ENCODE measurements around the gene PIM3.
A peak's percentile ranks its signal among the peaks of the same experiment; 100 is the strongest.

PIM3 gene

GRCh38 chr22:49992921-49993648 is 32.5 kb downstream of the PIM3 start:
- peak; percentile 6 for DNase-seq

GRCh38 chr22:49993649-49994360 is 33.2 kb downstream of the PIM3 start:
- no peak for DNase-seq

- no peak for DNase-seq
Observed at GRCh38 chr22:49994361-49995040, 33.9 kb downstream of the PIM3 start.

GRCh38 chr22:49995041-49995360 is 34.4 kb downstream of the PIM3 start:
- DNase-seq, result no peak

- DNase-seq, result no peak
Observed at GRCh38 chr22:49995361-49996118, 35.0 kb downstream of the PIM3 start.

- no peak for DNase-seq
Observed at GRCh38 chr22:49996119-49996517, 35.5 kb downstream of the PIM3 start.

GRCh38 chr22:49996518-49997250 is 36.1 kb downstream of the PIM3 start:
- DNase-seq, result no peak

GRCh38 chr22:49997251-49997599 is 36.7 kb downstream of the PIM3 start:
- DNase-seq, result peak; percentile 10

GRCh38 chr22:49997932-49998717 is 37.6 kb downstream of the PIM3 start:
- DNase-seq, result no peak

- DNase-seq, result no peak
Observed at GRCh38 chr22:49998718-49999062, 38.1 kb downstream of the PIM3 start.

GRCh38 chr22:49999063-49999945 is 38.7 kb downstream of the PIM3 start:
- DNase-seq, result no peak

GRCh38 chr22:49999946-50000586 is 39.5 kb downstream of the PIM3 start:
- no peak for DNase-seq

- DNase-seq, result no peak
Observed at GRCh38 chr22:50000587-50001387, 40.2 kb downstream of the PIM3 start.

- peak; percentile 13 for DNase-seq
Observed at GRCh38 chr22:50001388-50002231, 41.0 kb downstream of the PIM3 start.

- DNase-seq, result no peak
Observed at GRCh38 chr22:50002791-50003190, 42.2 kb downstream of the PIM3 start.

GRCh38 chr22:50004918-50005317 is 44.3 kb downstream of the PIM3 start:
- no peak for DNase-seq

- no peak for DNase-seq
Observed at GRCh38 chr22:50007057-50007511, 46.5 kb downstream of the PIM3 start.
